B cell (primary cell): ENCODE measurements around the gene TFAP2B.

Source experiments
- CTCF ChIP-seq: fragments of 200-600 bp; IDR thresholded peaks from one replicate; pipeline ENCODE4 v1.8.0; 2022; ENCODE audit warnings: antibody characterized with exemption, mild to moderate bottlenecking
- EZH2 ChIP-seq: IDR thresholded peaks from 2 replicates; pipeline ENCODE4 v1.6.1; 2012; ENCODE audit warnings: borderline replicate concordance, low read depth, mild to moderate bottlenecking, moderate library complexity, low read length; ENCODE audit not compliant: insufficient read depth, poor library complexity, severe bottlenecking

- TF ChIP-seq CTCF (no peak), EZH2 (no peak)
Measured at GRCh38 chr6:50853939-50854338, 35.3 kb downstream of the TFAP2B start.
